ENCODE data around the gene PRR4. TPM values are rescaled to one million over a fixed set of nuclear protein-coding genes. Genes with fewer than 3 reads are reported as not detected.

Gene PRR4
- total and polyA plus RNA-seq, 2 donors (not counting 3 experiments of a cell fraction or from before 2014, with no cell fraction given), result 2.4 to 2.8 TPM

DNA sequence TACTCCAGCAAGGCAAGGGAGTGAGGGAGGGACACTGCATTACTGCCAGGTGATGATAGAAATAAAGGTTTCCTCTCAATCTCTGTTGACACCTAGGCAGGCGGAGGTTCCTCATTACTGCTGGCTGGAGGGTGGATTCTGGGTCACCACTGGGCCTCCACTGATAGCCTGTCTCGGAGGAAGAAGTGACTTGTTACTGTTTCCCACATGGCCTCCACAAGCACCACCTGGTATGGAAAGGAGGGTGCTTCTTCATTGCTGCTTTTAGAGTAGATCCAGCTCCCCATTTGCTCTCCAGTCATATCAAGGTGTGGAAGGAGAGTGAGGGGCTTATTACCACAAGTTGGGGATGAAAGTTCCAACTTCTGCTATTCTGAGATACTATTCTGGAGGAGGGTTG, 6.4 kb downstream of the PRR4 start:
- H3K9me3 ChIP-seq (replicated peaks; ENCODE audit: control insufficient read depth, insufficient read depth, low read length), result no peaks in the 10 kb centered on the region
- no peak for FAIRE-seq
- H4K20me1 ChIP-seq (replicated peaks; ENCODE audit: control insufficient read depth, extremely low read depth, insufficient read depth, low read length), result no peaks in the 10 kb centered on the region
- no TSS peak for BruUV-seq (replicated peaks)
- ChIA-PET POLR2A (no interaction called here), CTCF (no interaction called here)
- TF ChIP-seq, protein P1, sequence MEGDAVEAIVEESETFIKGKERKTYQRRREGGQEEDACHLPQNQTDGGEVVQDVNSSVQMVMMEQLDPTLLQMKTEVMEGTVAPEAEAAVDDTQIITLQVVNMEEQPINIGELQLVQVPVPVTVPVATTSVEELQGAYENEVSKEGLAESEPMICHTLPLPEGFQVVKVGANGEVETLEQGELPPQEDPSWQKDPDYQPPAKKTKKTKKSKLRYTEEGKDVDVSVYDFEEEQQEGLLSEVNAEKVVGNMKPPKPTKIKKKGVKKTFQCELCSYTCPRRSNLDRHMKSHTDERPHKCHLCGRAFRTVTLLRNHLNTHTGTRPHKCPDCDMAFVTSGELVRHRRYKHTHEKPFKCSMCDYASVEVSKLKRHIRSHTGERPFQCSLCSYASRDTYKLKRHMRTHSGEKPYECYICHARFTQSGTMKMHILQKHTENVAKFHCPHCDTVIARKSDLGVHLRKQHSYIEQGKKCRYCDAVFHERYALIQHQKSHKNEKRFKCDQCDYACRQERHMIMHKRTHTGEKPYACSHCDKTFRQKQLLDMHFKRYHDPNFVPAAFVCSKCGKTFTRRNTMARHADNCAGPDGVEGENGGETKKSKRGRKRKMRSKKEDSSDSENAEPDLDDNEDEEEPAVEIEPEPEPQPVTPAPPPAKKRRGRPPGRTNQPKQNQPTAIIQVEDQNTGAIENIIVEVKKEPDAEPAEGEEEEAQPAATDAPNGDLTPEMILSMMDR (IDR thresholded peaks at IDR 0.05; ENCODE audit: extremely low read depth in 1 of 2, insufficient read depth in 1 of 2, low read depth in 1 of 2, low read length in 2 of 2), result no peak
- TF ChIP-seq JUN (IDR thresholded peaks at IDR 0.05; ENCODE audit: borderline replicate concordance, insufficient read depth, insufficient read length, low read depth) (no peak), POLR2A (IDR thresholded peaks at IDR 0.05; ENCODE audit: low read depth, low read length) (no peak), EZH2 (IDR thresholded peaks at IDR 0.05; ENCODE audit: borderline replicate concordance, low read depth, low read length, severe bottlenecking) (no peak), MAX (IDR thresholded peaks at IDR 0.05; ENCODE audit: insufficient read depth, insufficient read length) (no peak), MYC (IDR thresholded peaks at IDR 0.05; ENCODE audit: low read depth, low read length) (no peak), POLR2AphosphoS5 (IDR thresholded peaks at IDR 0.05; ENCODE audit: insufficient read depth, low read depth, low read length) (no peak), FOS (IDR thresholded peaks at IDR 0.05; ENCODE audit: borderline replicate concordance, insufficient read depth, low read length) (no peak), GATA2 (IDR thresholded peaks at IDR 0.05; ENCODE audit: insufficient read depth, insufficient read length, low read depth, low read length) (no peak)
- no peak overlapping the region for H2AFZ ChIP-seq (ENCODE audit: low read depth, low read length)
- H3K27ac ChIP-seq (ENCODE audit: insufficient read depth, low read depth, low read length), result no peak overlapping the region
- no peak overlapping the region for H3K4me3 ChIP-seq (replicated peaks in 1 of 3; ENCODE audit: insufficient read depth in 1 of 3, low read depth in 1 of 3, low read length in 3 of 3)
- intact Hi-C loops (cut with micrococcal nuclease) (no loop called here), dilution Hi-C loops (cut with MboI; ENCODE audit: extremely low pct_ligation_motif_present, low sequenced_read_pairs) (no loop called here)
- no peaks in the 10 kb centered on the region for H3K9me1 ChIP-seq (replicated peaks; ENCODE audit: control insufficient read depth, extremely low read depth, insufficient read depth, low read length)
- H3K79me2 ChIP-seq (ENCODE audit: control insufficient read depth, insufficient read depth, low read length), result no peaks in the 10 kb centered on the region
- DNase-seq (ENCODE audit: low read depth, low spot score), result no peak
- H3K27me3 ChIP-seq (ENCODE audit: control insufficient read depth in 2 of 2, insufficient read depth in 2 of 2, low read length in 2 of 2), result no peaks in the 10 kb centered on the region
- H3K36me3 ChIP-seq (ENCODE audit: control insufficient read depth in 2 of 2, extremely low read depth in 1 of 2, insufficient read depth in 2 of 2, low read length in 2 of 2), result no peaks in the 10 kb centered on the region
- no peaks in the 10 kb centered on the region for H3K4me1 ChIP-seq (ENCODE audit: control insufficient read depth, extremely low read depth, insufficient read depth, low read length)
- H3K9ac ChIP-seq (replicated peaks; ENCODE audit: extremely low read depth, insufficient read depth, low read length), result no peak overlapping the region
- H3K4me2 ChIP-seq (ENCODE audit: insufficient read depth, low read length), result no peak overlapping the region

Measured in endothelial cell of umbilical vein (primary cell).